Spleen (tissue), 7 donors: Measurements from ENCODE around the gene MCTP1.

Experiments
- POLR2A ChIP-seq, 3 donors: fragments of 450-650 bp; IDR thresholded peaks; one replicate each; pipeline ENCODE4 v1.5.1; 2017; ENCODE audit warnings: antibody characterized with exemption in 3 of 3, mild to moderate bottlenecking in 1 of 3
- POLR2AphosphoS5 ChIP-seq, 3 donors: sonication (generic); formaldehyde crosslinking; IDR thresholded peaks; one replicate each; pipeline ENCODE4 v1.5.1; 2017; ENCODE audit warnings: antibody characterized with exemption in 3 of 3
- TF ChIP-seq, protein P1 (sequence below), 11 experiments: fragments of 200-600 bp in 7 of 11; fragments of 450-650 bp in 4 of 11; sonication (generic) in 4 of 11; IDR thresholded peaks in 8 of 11; conservative IDR thresholded peaks in 3 of 11; 1 replicate in 7 of 11; 2 replicates in 4 of 11; pipeline versions ENCODE4 v1.4.0 to v1.8.0; 2016 to 2021; ENCODE audit warnings: antibody characterized with exemption in 11 of 11, inconsistent platforms in 4 of 11, mild to moderate bottlenecking in 1 of 11
- donor health status: DM: no; HTN: no; CAD: no; lungs with moderate emphysema.
- donor health status: DM: no; HTN: no; CAD: no.
- donor health status: DM: no; HTN: no; CAD: no.

DNA sequence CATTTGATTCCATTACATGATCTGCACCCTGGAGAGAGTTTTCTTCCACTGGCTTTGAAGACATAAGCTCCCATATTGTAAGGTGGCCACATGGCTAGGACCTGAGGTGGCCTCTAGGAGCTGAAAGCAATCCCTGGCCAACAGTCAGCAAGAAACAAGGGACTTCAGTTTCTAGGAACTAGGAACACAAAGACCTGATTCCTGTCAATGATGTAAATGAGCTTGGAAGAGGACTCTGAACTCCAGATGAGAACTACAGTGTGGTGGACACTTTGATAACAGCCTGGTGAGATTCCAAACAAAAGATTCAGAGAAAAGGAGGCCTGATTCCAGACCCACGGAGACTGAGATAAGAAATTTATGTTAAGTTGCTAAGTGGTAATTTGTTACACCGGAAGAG is 129.0 kb downstream of the MCTP1 start:
- TF ChIP-seq POLR2AphosphoS5 (IDR thresholded peaks at IDR 0.05) (no peak), POLR2A (IDR thresholded peaks at IDR 0.05) (no peak)
- TF ChIP-seq, protein P1, sequence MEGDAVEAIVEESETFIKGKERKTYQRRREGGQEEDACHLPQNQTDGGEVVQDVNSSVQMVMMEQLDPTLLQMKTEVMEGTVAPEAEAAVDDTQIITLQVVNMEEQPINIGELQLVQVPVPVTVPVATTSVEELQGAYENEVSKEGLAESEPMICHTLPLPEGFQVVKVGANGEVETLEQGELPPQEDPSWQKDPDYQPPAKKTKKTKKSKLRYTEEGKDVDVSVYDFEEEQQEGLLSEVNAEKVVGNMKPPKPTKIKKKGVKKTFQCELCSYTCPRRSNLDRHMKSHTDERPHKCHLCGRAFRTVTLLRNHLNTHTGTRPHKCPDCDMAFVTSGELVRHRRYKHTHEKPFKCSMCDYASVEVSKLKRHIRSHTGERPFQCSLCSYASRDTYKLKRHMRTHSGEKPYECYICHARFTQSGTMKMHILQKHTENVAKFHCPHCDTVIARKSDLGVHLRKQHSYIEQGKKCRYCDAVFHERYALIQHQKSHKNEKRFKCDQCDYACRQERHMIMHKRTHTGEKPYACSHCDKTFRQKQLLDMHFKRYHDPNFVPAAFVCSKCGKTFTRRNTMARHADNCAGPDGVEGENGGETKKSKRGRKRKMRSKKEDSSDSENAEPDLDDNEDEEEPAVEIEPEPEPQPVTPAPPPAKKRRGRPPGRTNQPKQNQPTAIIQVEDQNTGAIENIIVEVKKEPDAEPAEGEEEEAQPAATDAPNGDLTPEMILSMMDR (IDR thresholded peaks at IDR 0.05 in 8 of 11, conservative IDR thresholded peaks at IDR 0.05 in 3 of 11), result no peak
